Measurements from ENCODE around the gene DPYSL4.

DPYSL4 gene

DNA sequence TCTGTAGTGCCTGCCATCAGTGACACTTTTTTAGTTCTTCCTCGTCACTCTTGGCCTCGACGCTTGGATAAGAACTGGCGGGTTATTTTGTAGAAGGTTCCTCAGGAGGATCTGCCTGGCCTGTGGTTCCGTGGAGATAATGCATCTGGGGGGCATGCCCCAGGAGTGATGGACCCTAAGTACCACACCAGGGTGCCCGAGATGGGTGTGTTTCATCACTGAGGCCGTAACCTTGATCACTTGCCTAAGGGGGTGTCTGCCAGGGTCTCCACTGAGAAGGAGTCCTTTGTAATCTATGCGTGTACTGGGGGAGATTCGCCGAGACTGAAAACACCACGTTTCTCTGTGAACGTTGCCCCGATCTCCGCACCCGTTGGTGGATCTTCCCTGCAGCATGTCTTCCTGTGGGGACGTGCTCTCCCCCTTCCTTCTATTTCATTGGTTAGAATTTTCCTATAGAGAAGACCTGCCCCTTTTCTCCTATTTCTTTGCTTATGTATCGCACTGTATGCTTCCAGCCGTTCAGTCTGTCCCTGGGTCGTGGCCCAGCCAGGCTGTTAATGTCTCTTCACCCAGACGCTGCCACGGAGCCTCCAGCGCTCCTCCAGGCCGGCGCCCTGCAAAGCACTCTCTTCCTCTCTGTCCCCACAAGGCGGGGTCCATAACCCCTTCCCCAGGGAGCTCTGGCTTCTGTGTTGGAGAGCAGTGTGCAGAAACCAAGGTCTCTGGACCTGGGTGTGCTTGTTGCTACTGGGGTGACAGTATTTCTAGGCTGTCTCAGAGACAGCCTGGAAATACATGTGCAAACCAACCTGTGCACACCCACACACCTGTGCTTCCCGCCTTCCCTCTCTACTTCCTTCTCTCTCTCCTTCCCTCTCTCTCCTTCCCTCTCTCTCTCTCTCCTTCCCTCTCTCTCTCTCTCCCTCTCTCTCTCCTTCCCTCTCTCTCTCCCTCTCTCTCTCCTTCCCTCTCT lies 14.4 kb upstream of the DPYSL4 start:
- Histone ChIP-seq H3K27me3 (peaks cover 28% of the 10 kb centered on the region), H3K36me3 (no peaks in the 10 kb centered on the region), H3K27ac (no peak overlapping the region), H3K4me3 (ENCODE audit: low read depth in 1 of 2, low read length in 1 of 2) (no peak overlapping the region), H3K9me3 (no peaks in the 10 kb centered on the region), H3K4me1 (ENCODE audit: control insufficient read depth in 1 of 2, insufficient read depth in 1 of 2, low read depth in 1 of 2, low read length in 1 of 2) (no peaks in the 10 kb centered on the region)
- TF ChIP-seq, protein P1, sequence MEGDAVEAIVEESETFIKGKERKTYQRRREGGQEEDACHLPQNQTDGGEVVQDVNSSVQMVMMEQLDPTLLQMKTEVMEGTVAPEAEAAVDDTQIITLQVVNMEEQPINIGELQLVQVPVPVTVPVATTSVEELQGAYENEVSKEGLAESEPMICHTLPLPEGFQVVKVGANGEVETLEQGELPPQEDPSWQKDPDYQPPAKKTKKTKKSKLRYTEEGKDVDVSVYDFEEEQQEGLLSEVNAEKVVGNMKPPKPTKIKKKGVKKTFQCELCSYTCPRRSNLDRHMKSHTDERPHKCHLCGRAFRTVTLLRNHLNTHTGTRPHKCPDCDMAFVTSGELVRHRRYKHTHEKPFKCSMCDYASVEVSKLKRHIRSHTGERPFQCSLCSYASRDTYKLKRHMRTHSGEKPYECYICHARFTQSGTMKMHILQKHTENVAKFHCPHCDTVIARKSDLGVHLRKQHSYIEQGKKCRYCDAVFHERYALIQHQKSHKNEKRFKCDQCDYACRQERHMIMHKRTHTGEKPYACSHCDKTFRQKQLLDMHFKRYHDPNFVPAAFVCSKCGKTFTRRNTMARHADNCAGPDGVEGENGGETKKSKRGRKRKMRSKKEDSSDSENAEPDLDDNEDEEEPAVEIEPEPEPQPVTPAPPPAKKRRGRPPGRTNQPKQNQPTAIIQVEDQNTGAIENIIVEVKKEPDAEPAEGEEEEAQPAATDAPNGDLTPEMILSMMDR (IDR thresholded peaks at IDR 0.05) = no peak

- TF ChIP-seq, protein P1 (IDR thresholded peaks at IDR 0.05) = no peak
- no peak overlapping the region for H3K4me3 ChIP-seq (ENCODE audit: low read depth in 1 of 2, low read length in 1 of 2)
- H3K36me3 ChIP-seq = no peaks in the 10 kb centered on the region
- H3K27me3 ChIP-seq = peaks cover 36% of the 10 kb centered on the region
- H3K27ac ChIP-seq = no peak overlapping the region
- no peaks in the 10 kb centered on the region for H3K9me3 ChIP-seq
- no peaks in the 10 kb centered on the region for H3K4me1 ChIP-seq (ENCODE audit: control insufficient read depth in 1 of 2, insufficient read depth in 1 of 2, low read depth in 1 of 2, low read length in 1 of 2)
Measured at GRCh38 chr10:132173185-132173584, 13.6 kb upstream of the DPYSL4 start.

DNA sequence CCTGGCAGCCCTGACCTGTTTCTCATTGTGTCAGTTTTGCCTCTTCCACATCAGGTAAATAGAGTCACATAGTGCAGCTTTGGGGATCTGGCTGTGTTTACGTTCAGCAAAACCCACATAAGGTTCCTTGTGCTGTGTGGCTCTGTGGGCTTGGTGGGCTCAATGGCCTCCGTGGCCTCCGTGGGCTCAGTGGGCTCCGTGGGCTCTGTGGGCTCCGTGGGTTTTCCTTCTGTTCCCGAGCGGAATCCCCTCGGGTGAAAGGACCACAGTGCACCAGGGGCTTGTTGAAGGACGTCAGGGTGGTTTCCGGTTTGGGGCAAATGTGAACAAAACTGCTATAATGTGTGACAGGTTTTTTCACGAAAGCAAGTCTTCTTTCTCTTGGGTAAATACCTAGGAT lies 12.5 kb upstream of the DPYSL4 start:
- Histone ChIP-seq H3K27ac (no peak overlapping the region), H3K36me3 (no peaks in the 10 kb centered on the region), H3K27me3 (peaks cover 47% of the 10 kb centered on the region), H3K4me3 (ENCODE audit: low read depth in 1 of 2, low read length in 1 of 2) (no peak overlapping the region), H3K4me1 (ENCODE audit: control insufficient read depth in 1 of 2, insufficient read depth in 1 of 2, low read depth in 1 of 2, low read length in 1 of 2) (no peaks in the 10 kb centered on the region), H3K9me3 (no peaks in the 10 kb centered on the region)
- TF ChIP-seq, protein P1 (IDR thresholded peaks at IDR 0.05) = no peak

GRCh38 chr10:132175408-132175807 lies 11.3 kb upstream of the DPYSL4 start:
- Histone ChIP-seq H3K27ac (no peak overlapping the region), H3K4me3 (ENCODE audit: low read depth in 1 of 2, low read length in 1 of 2) (no peak overlapping the region), H3K36me3 (no peaks in the 10 kb centered on the region), H3K4me1 (ENCODE audit: control insufficient read depth in 1 of 2, insufficient read depth in 1 of 2, low read depth in 1 of 2, low read length in 1 of 2) (no peaks in the 10 kb centered on the region), H3K9me3 (no peaks in the 10 kb centered on the region), H3K27me3 (peaks cover 51% of the 10 kb centered on the region)
- TF ChIP-seq, protein P1 (IDR thresholded peaks at IDR 0.05) = no peak

- Histone ChIP-seq H3K27ac (no peak overlapping the region), H3K27me3 (peaks cover 51% of the 10 kb centered on the region), H3K4me1 (ENCODE audit: control insufficient read depth in 1 of 2, insufficient read depth in 1 of 2, low read depth in 1 of 2, low read length in 1 of 2) (no peaks in the 10 kb centered on the region), H3K36me3 (no peaks in the 10 kb centered on the region), H3K9me3 (no peaks in the 10 kb centered on the region), H3K4me3 (ENCODE audit: low read depth in 1 of 2, low read length in 1 of 2) (no peak overlapping the region)
- TF ChIP-seq, protein P1 (IDR thresholded peaks at IDR 0.05) = no peak
Measured at GRCh38 chr10:132175907-132176581, 10.7 kb upstream of the DPYSL4 start.

Data from neutrophil (primary cell).